HG02759 (cell line): ENCODE measurements around the gene EMP3.
"Not testable (repeated sequence)": the region's sequence is repeated elsewhere in the genome, so short reads cannot be mapped to it uniquely, and the experiment has no call there.

ENCODE experiments used
- ATAC-seq: cut with Tn5 transposase; IDR thresholded peaks from one replicate; pipeline ENCODE4 v1.9.1; 2021; ENCODE audit warnings: mild to moderate bottlenecking, moderate library complexity; ENCODE audit not compliant: unreplicated experiment

Gene EMP3

DNA sequence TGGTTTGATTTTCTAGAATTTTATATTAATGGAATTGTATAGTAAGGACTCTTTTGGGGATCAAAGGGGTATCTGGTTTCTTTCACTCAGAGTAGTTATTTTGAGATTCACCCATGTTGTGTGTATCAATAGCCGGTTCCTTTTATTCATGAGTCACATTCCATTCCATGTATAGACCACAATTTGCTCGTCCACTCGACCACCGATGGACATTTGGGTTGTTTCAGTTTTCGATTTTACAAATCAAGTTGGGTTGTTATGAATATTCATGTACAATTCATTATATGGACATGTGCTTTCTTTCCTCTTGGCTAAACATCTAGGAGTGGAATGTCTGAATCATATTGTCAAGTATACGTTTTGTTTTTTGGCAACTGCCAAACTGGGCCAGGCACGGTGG lies 9.6 kb upstream of the EMP3 start:
- ATAC-seq, result no peak

DNA sequence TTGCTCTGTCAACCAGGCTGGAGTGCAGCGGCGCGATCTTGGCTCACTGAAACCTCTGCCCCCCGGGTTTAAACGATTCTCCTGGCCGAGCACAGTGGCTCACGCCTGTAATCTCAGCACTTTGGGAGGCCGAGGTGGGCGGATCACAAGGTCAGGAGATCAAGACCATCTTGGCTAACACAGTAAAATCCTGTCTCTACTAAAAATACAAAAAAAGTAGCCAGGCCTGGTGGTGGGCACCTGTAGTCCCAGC lies 7.7 kb upstream of the EMP3 start:
- ATAC-seq, result not testable (repeated sequence)

DNA sequence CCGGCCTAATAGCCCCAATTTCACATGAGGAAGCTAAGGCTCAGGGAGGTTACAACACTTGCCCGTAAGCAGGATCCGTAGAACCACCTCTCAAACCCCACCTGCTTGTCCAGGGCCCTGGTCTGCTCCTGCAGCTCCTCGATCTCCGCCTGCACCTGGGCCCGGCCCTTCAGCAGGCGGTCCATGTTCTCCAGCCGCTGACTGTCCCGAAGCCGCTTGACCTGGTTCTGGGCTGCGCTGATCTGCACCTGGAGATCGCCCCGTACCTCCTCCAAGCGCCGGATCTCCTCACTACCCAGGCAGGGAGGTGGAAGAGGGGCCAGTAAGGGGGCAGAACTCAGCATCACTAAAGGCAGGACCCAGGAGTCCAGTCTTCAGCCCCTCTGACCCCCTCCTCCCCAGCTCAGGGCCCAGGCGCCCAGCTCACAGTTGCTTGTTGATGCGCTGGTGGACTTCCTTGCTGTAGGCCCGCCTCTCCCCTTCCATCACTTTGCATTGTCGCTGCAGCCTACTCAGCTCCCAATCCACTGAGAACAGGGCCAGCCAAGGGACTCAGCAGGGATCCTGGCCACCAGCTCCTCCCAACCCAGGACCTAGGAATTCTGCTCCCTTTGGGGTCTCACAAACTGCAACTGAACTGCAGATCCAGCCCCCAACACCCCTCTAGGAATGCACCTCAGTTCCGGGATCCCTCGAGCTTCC lies 6.9 kb upstream of the EMP3 start:
- no peak for ATAC-seq

DNA sequence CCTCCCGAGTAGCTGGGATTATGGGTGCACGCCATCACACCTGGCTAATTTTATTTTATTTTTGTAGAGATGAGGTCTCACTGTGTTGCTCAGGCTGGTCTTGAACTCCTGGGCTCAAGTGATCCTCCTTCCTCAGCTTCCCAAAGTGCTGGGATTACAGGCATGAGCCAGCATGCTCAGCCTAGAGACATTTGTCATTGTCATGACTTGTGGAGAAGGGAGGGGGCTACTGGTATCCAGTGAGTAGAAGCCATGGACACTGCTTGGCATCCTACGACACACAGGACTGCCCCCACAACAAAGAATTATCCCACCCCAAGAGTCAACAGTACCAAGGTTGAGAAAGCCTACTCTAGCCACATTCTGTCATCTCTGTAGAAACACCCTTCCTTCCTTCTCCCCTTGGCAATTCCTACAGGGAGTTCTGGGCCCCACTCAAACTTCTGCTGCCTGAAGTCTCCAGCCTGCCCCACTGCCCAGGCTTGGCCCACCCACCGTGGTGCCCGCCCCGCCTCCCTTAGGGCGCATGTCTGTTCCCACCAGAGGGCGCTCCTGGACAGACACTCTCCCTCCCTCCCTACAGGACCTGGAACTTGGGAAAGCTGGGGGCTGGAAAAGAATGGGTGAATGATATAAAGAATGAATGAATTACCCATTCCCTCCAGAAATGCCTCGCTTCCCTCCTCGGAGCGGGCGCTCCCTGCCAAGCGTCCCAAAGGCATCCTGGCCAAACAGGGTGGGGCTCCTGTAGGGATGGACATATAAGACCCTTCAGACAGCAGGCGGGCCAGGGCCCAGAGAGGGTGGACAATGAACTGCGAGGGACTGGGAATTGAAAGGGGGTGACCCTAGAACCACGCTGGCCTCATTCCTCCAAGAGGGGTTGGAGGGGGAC lies 5.5 kb upstream of the EMP3 start:
- ATAC-seq, result no peak

DNA sequence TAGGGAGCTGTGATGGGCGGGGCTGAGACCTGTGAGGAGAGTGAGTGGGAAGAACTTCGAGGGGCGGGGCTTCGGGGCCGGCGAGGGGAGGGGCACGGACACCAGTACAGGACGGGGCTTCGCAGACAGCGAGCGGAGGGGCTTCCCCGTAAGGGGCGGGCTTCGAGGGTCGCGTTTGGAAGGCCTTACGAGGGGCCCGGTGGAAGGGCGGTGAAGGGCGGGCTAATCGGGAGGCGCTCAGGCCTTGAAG lies 4.1 kb upstream of the EMP3 start:
- peak; percentile 48 for ATAC-seq

DNA sequence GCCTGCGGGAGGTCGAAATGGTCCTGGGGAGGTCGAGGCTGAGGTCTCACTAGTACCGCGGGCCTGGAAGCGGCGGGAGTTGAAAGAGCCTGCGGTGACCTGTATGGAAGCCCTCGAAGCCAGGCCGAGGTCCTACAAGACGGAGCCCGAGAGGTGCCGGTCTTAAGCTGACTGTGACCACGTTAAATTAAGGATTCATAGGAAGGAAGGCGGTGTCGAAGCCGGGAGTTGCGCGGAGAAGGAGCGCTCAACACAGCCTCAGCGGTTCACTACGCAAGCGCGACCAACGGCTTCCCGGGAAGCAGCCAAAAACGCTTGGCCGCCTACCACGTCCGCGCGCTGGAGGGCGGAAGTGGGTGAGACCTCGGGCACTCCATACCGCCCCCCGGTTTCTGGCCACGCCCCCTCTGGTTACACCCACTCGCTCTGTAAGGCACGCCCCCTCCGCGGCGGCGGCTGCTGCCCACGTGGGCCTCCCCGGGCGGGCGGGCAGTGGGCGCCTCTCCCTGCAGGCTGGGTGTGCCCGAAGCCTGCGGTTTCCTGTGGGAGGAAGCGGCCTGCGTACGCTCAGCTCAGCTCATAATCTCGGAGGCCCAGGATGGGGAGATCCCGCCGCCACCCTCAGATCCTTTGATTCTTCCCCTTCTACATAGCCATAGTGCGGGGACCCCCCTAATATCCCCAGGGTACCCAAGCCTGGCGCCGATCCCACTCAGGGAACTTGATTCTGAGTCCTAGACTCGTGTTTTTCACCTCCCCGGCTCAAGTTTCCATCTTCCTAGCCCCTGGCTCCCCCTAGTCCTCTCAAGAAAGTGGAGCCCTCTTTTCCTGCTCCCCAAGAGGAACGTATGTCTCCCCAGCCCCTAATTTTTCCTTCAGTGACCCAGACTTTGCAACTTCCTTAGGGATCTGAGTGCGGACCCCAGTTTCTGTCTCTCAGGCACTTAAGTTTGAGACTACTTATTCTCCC lies 3.4 kb upstream of the EMP3 start:
- ATAC-seq, result peak; percentile 71

DNA sequence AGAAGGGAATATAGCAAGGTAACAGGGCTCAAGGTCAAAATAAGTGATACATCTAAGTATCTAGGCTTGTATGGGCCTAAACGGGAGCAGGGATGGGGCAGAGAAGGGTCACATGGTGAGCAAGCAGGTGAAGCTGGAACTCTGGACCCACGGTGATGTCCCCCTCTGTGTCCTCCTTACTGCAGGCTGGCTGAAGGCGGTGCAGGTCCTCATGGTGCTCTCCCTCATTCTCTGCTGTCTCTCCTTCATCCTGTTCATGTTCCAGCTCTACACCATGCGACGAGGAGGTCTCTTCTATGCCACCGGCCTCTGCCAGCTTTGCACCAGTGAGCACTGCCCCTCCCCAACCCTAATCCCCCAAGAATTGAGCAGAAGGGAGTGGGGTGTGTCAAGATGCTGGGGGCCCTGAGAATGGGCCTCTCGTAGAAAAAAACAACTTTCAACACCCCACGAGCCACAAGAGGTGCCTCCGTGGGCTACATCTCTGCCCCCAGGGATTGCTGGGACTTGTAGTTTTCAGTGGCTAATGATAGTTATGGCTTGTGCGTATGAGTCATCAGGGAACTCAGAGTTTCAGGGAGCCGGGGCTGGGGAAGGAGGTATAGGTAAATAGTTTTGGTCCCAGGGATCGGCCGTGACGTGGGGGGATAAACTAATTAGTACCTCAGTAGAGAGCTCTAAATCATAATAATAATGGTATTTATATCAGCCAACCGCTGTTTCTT lies 4.0 kb downstream of the EMP3 start:
- ATAC-seq, result no peak

DNA sequence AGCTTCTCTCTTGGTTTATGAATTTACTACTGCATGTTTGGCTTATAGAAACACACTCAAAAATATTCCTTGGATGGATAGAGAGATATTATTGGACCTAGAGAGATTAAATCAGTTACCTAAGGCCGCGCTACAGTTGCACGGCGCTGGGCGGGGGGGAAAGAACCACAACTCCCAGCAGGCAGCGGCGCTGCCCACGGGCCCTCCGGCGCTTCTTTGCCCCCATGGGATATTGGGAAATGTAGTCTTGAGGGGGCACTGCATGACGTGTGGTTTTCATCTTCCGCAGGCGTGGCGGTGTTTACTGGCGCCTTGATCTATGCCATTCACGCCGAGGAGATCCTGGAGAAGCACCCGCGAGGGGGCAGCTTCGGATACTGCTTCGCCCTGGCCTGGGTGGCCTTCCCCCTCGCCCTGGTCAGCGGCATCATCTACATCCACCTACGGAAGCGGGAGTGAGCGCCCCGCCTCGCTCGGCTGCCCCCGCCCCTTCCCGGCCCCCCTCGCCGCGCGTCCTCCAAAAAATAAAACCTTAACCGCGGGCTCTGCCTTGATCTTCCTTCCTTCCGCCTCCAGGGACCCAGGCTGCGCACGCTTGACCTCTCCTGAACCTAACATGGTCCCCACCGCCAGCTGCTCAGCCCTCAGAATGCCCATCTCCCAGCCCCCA lies 4.8 kb downstream of the EMP3 start:
- ATAC-seq, result peak; percentile 33

DNA sequence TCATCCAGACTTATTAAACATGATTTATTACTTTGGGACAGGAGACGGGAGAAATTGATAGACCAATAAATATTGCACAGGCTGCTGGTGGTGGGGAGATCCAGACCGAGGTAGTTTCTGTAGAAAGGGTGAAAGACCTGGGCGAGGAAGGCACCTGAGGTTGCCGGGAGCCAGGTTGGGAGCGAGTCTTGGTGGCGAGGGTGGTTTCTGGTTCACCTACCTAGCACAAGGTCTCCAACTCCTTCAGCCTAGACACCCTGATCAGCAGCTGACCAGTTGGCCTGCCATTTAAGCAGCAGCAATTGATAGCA lies 7.0 kb downstream of the EMP3 start:
- ATAC-seq, result no peak

DNA sequence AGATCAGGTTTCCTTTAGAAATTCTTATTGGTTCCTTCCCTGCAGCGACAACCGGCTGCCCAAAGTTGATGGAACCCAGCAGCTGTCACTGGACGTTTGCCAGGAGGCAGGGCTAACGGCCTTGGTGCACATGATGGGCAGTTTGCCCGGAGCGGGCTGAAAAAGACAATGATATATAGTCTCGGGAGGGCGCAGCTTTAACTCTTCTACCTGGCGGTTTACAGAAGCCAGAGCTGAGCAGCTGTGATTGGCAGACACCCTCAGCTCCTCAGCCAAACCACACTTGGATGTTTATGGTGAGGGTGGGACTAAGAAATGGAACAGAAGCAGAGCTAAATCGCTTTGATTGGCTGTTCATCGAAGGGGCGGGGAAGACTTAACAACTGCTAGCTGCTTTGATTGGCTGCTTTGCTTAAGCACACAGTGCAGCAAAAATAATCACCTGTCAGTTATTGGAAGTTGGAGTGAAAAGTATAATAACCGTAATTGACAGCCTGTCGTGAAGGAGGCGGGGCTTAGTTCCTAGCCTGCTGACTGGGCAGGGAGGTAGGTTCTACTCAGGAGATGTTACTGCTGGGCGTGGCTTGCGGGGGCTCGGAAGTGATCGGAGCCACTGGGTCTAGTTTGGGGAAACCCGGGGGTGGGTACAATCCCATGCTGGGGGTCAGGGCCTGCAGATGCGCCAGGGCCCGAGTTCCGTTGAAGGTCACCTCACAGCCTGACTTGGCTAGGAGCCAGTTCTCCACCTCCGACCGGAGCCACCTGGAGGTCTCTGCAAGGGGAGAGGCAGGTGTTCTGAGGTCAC lies 7.5 kb downstream of the EMP3 start:
- peak; percentile 60 for ATAC-seq

DNA sequence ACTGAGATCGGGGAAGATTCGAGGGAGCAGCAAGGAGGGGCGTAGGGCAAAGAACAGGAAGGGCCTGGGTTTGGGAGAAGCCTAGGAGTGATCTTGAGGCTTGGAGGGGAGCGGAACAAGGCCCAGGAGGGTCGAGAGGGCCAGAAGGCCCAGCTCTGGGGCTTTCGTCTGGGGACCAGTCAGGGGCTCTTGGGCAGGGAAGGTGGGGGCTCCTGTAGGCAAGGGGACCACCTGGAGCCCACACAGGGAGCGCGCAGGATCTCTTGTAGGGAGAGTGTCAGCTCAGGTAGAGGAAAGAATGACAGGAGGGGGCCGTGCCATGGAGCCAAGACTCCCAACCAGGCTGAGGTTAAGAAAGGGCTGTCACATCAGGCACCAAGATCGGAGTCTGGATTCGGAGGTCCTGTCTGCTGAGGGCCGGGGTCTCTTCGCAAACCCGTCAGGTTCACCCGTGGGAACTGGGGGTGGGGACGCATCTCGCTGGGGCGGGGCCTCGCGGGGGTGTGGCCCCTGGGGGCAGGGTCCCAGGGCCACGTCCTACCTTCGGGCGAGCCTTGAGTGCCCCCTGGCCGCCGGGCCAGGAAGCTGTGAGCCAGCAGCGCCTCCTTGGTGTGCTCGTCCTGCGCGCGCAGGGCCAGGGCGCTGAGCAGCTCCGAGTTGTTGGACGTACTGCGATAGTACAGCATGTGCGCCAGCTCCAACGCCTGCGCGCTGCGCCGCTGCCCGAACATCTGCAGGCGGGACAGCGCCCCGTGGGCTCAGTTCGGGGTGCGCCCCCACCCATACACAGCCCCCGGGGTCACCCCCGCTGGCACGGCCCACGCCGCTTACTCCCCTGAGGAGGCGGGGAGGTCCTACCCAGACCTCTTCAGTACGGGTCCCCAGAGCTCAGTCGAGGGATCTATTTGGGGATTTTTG lies 8.4 kb downstream of the EMP3 start:
- peak; percentile 57 for ATAC-seq

DNA sequence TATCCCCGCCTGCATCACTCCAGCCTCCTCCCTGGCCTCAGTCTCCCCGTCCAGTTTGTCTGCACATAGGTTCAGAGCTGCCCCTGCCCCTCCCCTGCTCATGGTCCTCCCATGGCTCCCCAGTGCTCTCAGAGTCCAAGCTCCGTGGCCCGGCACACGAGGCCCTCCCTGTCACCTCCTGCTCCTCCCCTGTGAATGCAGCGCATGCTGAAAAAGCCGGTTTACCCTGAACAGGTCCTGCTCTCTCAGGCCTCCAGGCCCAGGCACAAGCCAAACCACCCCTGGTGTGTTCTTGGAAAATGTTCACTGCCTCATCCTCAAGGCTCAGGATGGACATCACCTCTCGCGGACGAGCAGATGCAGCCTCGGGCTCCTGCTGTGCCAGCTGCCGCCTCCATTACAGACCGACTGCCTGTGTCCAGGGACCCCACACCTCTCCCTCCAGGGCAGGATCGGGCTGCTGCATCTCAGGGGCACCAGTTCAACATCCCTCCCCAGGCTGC lies 13.0 kb downstream of the EMP3 start:
- ATAC-seq, result no peak

DNA sequence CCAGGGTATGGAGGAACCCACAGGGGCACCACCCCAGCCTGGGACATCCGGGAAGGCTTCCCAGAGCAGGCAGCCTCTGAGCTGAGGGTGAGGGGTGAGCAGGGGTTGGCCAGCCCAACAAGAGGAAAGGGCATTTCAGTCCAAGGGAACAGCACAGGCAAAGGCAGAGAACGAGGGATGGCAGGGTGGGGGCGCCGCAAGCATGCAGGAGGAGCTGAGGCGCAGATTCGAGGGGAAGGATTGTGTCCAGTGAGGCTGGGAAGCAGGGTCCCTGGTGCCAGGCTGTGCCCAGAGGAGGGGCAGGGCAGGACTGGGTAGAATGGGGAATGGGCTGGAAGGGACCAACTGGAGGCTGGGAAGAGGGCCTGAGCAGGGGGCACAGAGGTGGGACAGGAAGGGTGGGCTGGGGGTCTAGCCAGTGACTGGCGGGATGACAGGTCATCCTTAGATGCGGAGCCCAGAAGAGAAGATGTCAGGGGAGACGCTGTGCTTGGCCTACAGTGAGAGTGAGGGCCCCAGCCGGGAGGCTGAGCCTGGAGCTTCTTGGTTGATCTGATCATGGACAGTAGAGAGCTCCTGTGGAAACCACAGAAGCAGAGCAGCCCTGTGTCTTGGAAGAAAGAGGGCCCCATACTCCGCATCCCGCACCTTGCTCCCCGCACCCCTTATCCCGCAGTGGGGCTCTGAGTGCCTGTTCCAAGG lies 13.6 kb downstream of the EMP3 start:
- ATAC-seq, result no peak

DNA sequence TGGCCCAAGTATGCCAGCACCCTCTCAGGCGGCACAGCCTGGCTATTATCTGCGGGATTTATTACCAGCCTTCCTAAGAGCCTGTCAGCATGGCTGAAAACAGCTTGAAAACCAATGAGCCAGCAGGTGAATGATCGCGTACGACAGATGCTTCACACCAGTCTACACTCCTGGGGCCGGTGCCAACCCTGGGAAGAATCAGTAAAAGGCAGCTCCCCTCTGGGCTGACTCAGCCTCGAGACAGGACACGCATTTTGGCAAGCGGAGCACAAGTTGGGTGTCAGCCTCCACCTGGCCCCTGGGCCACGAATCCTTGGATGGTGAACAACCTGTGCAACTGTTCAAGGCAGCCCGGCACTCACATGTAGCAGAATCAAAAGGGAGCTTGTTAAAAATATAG lies 15.6 kb downstream of the EMP3 start:
- no peak for ATAC-seq

DNA sequence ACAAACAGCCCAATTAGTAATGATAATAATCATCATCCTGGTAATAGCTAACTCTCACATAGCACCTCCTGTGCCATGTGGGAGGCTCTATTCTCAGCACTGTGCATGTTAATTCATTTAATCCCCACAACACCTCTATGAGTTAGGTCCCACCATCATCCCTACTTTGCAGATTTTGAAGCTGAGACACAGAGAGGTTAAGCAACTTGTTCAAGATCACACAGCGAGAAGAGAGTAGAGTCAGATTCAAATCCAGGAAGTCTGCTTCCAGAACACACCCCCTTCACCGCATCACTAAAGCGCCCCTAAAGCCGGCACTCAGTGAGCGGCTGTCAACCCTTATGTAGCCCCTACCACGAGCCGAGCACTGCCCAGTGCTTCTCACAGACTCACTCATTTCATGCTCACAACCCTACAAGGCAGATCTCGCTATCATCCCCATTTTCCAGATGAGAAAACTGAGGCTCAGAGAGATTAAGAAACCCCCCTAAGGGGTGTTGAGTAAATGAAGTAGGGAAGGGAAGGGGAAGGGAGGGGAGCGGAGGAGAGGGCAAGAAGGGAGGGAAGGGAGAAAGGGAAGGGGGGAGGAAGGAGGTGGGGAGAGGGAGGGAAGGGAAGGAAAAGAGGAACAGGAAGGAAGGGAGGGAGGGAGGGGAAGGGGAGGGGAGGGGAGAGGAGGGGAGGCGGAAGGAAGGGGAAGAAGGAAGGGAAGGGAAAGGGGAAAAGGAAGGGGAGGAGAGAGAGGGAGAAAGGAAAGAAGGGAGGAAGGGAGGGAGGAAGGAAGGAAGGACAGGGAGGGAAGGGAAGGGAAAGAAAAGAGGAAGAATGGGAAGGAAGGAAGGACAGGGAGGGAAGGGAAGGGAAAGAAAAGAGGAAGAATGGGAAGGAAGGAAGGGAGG lies 16.4 kb downstream of the EMP3 start:
- no peak for ATAC-seq

DNA sequence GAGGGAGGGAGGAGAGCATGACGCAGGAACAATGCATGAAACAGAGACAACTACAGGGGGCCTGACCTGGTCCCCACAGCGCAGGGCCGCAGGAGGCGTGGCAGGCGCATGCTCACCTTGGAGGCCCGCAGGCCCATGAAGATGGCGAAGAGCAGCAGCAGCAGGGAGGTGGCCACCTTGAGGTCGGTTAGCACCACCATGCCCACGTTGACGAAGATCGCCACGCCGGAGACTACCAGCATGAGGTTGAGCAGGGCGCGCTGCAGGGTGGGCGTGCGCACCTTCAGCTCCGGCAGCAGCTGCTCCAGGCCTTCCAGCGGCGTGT lies 17.0 kb downstream of the EMP3 start:
- no peak for ATAC-seq

DNA sequence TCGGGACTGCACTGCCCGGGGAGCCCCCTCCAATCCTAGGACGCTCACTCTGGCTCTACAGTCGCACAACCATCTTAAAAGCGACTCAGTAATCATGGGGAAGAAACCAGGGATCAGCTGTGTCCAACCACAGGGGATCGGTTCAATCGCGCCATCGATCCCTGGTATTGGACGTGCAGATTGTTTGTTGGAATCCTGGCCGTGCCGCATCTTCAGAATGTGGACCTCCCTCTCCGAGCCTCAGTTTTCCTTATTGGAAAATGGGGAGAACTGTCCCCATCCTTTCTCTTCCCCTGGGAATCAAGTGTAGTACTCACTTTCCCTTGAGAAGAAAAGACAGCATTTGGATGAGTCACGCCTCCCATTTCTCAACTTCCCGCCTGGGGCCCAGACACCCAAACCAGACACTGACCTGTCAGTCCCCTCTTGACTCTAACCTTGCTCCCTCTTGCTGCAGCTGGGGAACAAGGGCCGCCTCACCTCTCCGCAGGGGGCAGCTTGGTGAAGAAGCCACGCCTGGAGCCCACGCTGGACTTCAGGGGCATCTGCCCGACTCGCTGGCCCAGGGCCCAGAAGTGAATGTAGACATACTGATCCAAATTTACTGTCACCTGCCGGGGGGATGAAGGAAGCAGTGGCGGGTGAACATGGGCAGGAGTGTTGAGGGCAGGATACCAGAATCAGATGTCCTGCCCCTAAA lies 17.6 kb downstream of the EMP3 start:
- ATAC-seq, result no peak
